ENCODE results near the gene MUC4.

The MUC4 gene

GRCh38 chr3:195854628-195855294, 43.0 kb upstream of the MUC4 start:
- Histone ChIP-seq H3K27me3 (ENCODE audit: low read length) (no peaks in the 10 kb centered on the region), H2AFZ (ENCODE audit: low read depth, low read length, severe bottlenecking) (no peak overlapping the region), H3K79me2 (ENCODE audit: insufficient read depth, low read length) (no peaks in the 10 kb centered on the region), H3K4me3 (ENCODE audit: insufficient read depth, low read length, poor library complexity, severe bottlenecking) (no peak overlapping the region), H4K20me1 (ENCODE audit: low read depth, low read length) (no peaks in the 10 kb centered on the region), H3K9ac (ENCODE audit: low read length) (no peak overlapping the region), H3F3A (ENCODE audit: insufficient read depth) (no peaks in the 10 kb centered on the region), H3K9me2 (replicated peaks; ENCODE audit: insufficient read depth, low read length) (no peaks in the 10 kb centered on the region), H3K4me2 (ENCODE audit: low read depth, low read length, poor library complexity, severe bottlenecking) (no peak overlapping the region), H3K27ac (ENCODE audit: low read depth, low read length) (no peak overlapping the region), H3K9me3 (ENCODE audit: insufficient read depth, low read length) (no peaks in the 10 kb centered on the region), H3K36me3 (ENCODE audit: low read length) (no peaks in the 10 kb centered on the region)
- TF ChIP-seq EZH2phosphoT487 (conservative IDR thresholded peaks at IDR 0.05; ENCODE audit: low read length): no peak
- TF ChIP-seq, protein P1, sequence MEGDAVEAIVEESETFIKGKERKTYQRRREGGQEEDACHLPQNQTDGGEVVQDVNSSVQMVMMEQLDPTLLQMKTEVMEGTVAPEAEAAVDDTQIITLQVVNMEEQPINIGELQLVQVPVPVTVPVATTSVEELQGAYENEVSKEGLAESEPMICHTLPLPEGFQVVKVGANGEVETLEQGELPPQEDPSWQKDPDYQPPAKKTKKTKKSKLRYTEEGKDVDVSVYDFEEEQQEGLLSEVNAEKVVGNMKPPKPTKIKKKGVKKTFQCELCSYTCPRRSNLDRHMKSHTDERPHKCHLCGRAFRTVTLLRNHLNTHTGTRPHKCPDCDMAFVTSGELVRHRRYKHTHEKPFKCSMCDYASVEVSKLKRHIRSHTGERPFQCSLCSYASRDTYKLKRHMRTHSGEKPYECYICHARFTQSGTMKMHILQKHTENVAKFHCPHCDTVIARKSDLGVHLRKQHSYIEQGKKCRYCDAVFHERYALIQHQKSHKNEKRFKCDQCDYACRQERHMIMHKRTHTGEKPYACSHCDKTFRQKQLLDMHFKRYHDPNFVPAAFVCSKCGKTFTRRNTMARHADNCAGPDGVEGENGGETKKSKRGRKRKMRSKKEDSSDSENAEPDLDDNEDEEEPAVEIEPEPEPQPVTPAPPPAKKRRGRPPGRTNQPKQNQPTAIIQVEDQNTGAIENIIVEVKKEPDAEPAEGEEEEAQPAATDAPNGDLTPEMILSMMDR (IDR thresholded peaks at IDR 0.05; ENCODE audit: insufficient read depth, low read length, poor library complexity, severe bottlenecking): no peak

DNA sequence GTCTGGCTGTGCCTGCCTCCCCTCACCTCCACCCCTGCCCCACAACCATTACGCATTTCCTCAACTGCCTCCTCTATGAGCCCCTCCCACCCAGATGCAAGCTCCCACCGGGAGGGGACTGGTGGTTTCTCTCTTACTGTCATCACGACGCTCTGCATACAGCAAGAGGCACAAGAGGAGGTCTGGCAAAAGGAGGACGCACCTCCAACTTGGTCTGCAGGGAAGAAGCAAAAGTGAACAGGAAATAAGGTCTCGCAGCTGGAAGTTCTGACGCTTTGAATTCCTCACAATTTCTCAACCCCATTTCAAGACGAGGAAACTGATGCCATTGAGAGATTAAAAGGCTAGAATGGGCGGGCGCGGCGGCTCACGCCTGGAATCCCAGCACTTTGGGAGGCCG, 42.3 kb upstream of the MUC4 start:
- no peak overlapping the region for H3K4me3 ChIP-seq (ENCODE audit: insufficient read depth, low read length, poor library complexity, severe bottlenecking)
- H3K9me2 ChIP-seq (replicated peaks; ENCODE audit: insufficient read depth, low read length): no peaks in the 10 kb centered on the region
- no peaks in the 10 kb centered on the region for H4K20me1 ChIP-seq (ENCODE audit: low read depth, low read length)
- H3K9me3 ChIP-seq (ENCODE audit: insufficient read depth, low read length): no peaks in the 10 kb centered on the region
- no peak overlapping the region for H3K9ac ChIP-seq (ENCODE audit: low read length)
- H3K4me2 ChIP-seq (ENCODE audit: low read depth, low read length, poor library complexity, severe bottlenecking): no peak overlapping the region
- no peaks in the 10 kb centered on the region for H3K36me3 ChIP-seq (ENCODE audit: low read length)
- H2AFZ ChIP-seq (ENCODE audit: low read depth, low read length, severe bottlenecking): no peak overlapping the region
- H3K79me2 ChIP-seq (ENCODE audit: insufficient read depth, low read length): no peaks in the 10 kb centered on the region
- TF ChIP-seq, protein P1 (IDR thresholded peaks at IDR 0.05; ENCODE audit: insufficient read depth, low read length, poor library complexity, severe bottlenecking): no peak
- no peak for TF ChIP-seq EZH2phosphoT487 (conservative IDR thresholded peaks at IDR 0.05; ENCODE audit: low read length)
- H3K27me3 ChIP-seq (ENCODE audit: low read length): no peaks in the 10 kb centered on the region
- no peaks in the 10 kb centered on the region for H3F3A ChIP-seq (ENCODE audit: insufficient read depth)
- H3K27ac ChIP-seq (ENCODE audit: low read depth, low read length): no peak overlapping the region

- H3K9me2 ChIP-seq (replicated peaks; ENCODE audit: insufficient read depth, low read length): no peaks in the 10 kb centered on the region
- no peak overlapping the region for H3K9ac ChIP-seq (ENCODE audit: low read length)
- no peaks in the 10 kb centered on the region for H3F3A ChIP-seq (ENCODE audit: insufficient read depth)
- TF ChIP-seq, protein P1 (IDR thresholded peaks at IDR 0.05; ENCODE audit: insufficient read depth, low read length, poor library complexity, severe bottlenecking): no peak
- no peak for TF ChIP-seq EZH2phosphoT487 (conservative IDR thresholded peaks at IDR 0.05; ENCODE audit: low read length)
- H3K9me3 ChIP-seq (ENCODE audit: insufficient read depth, low read length): no peaks in the 10 kb centered on the region
- no peak overlapping the region for H3K27ac ChIP-seq (ENCODE audit: low read depth, low read length)
- H3K4me3 ChIP-seq (ENCODE audit: insufficient read depth, low read length, poor library complexity, severe bottlenecking): no peak overlapping the region
- H3K36me3 ChIP-seq (ENCODE audit: low read length): no peaks in the 10 kb centered on the region
- H2AFZ ChIP-seq (ENCODE audit: low read depth, low read length, severe bottlenecking): no peak overlapping the region
- no peaks in the 10 kb centered on the region for H3K27me3 ChIP-seq (ENCODE audit: low read length)
- no peak overlapping the region for H3K4me2 ChIP-seq (ENCODE audit: low read depth, low read length, poor library complexity, severe bottlenecking)
- no peaks in the 10 kb centered on the region for H4K20me1 ChIP-seq (ENCODE audit: low read depth, low read length)
- H3K79me2 ChIP-seq (ENCODE audit: insufficient read depth, low read length): no peaks in the 10 kb centered on the region
Observed at GRCh38 chr3:195853036-195853435, 41.3 kb upstream of the MUC4 start.

All from SU-DHL-6 (cell line).